Measurements from ENCODE around the gene C17orf50.

The C17orf50 gene

DNA sequence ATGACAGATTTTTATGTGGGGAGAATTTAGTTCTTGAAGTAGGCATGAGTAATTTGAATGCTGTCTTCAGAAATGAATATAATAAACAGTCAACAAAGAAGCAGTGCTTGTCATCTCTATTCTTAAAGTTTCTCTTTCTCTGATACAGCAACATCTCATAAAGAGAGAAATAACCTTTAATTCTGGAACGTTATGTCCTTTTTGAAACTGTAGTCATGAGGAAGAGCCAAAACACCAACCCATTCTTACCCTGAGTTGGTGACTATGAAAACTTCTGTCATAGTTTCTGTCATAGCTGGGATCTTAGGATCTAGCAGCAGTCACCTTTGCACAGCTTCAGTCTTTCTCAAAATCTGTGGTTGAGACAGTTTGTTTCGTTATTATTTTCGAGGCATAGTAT is 44.5 kb upstream of the C17orf50 start:
- no peak for ATAC-seq (ENCODE audit: low read depth)
- no peak for TF ChIP-seq CTCF (IDR thresholded peaks at IDR 0.05; ENCODE audit: poor library complexity, severe bottlenecking)
- Histone ChIP-seq H3K9me3 (ENCODE audit: severe bottlenecking) (no peaks in the 10 kb centered on the region), H3K27ac (ENCODE audit: poor library complexity, severe bottlenecking) (no peak overlapping the region), H3K27me3 (ENCODE audit: insufficient read depth, poor library complexity, severe bottlenecking) (no peaks in the 10 kb centered on the region), H3K36me3 (ENCODE audit: low read depth) (peaks cover 87% of the 10 kb centered on the region), H3K4me3 (ENCODE audit: severe bottlenecking) (no peak overlapping the region), H3K4me1 (ENCODE audit: insufficient read depth, poor library complexity, severe bottlenecking) (no peaks in the 10 kb centered on the region)
- DNase-seq (ENCODE audit: low spot score): no peak

GRCh38 chr17:35716897-35717465 is 43.7 kb upstream of the C17orf50 start:
- no peak for TF ChIP-seq CTCF (IDR thresholded peaks at IDR 0.05; ENCODE audit: poor library complexity, severe bottlenecking)
- ATAC-seq (ENCODE audit: low read depth) (no peak), DNase-seq (ENCODE audit: low spot score) (no peak)
- no peak overlapping the region for H3K4me3 ChIP-seq (ENCODE audit: severe bottlenecking)
- H3K27me3 ChIP-seq (ENCODE audit: insufficient read depth, poor library complexity, severe bottlenecking): no peaks in the 10 kb centered on the region
- H3K9me3 ChIP-seq (ENCODE audit: severe bottlenecking): no peaks in the 10 kb centered on the region
- H3K27ac ChIP-seq (ENCODE audit: poor library complexity, severe bottlenecking): no peak overlapping the region
- no peaks in the 10 kb centered on the region for H3K4me1 ChIP-seq (ENCODE audit: insufficient read depth, poor library complexity, severe bottlenecking)
- peaks cover 89% of the 10 kb centered on the region for H3K36me3 ChIP-seq (ENCODE audit: low read depth)

DNA sequence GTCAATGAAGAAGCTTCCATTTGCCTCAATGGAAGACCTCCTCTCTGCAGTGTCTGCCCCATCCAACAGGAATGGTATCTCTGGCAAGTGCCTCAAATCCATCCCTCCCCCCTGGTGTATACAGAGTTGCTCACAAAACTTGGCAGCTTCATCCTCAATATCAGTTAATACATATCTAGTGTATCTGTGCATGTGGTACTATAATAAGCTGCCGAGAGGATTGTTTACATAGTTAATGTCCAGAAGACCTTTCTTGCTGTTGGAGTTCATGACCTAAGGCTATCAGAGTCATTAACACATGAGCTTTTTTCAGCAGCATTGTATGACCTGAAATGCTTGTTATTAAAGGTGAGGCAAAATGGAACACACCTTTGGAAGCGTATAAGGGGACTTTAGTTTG is 43.2 kb upstream of the C17orf50 start:
- DNase-seq (ENCODE audit: low spot score) (no peak), ATAC-seq (ENCODE audit: low read depth) (no peak)
- H3K36me3 ChIP-seq (ENCODE audit: low read depth): peaks cover 89% of the 10 kb centered on the region
- no peak for TF ChIP-seq CTCF (IDR thresholded peaks at IDR 0.05; ENCODE audit: poor library complexity, severe bottlenecking)
- no peaks in the 10 kb centered on the region for H3K4me1 ChIP-seq (ENCODE audit: insufficient read depth, poor library complexity, severe bottlenecking)
- H3K4me3 ChIP-seq (ENCODE audit: severe bottlenecking): no peak overlapping the region
- no peak overlapping the region for H3K27ac ChIP-seq (ENCODE audit: poor library complexity, severe bottlenecking)
- H3K27me3 ChIP-seq (ENCODE audit: insufficient read depth, poor library complexity, severe bottlenecking): no peaks in the 10 kb centered on the region
- H3K9me3 ChIP-seq (ENCODE audit: severe bottlenecking): no peaks in the 10 kb centered on the region

- no peak for DNase-seq (ENCODE audit: low spot score)
- no peak overlapping the region for H3K27ac ChIP-seq (ENCODE audit: poor library complexity, severe bottlenecking)
- no peaks in the 10 kb centered on the region for H3K9me3 ChIP-seq (ENCODE audit: severe bottlenecking)
- H3K36me3 ChIP-seq (ENCODE audit: low read depth): peaks cover 62% of the 10 kb centered on the region
- TF ChIP-seq CTCF (IDR thresholded peaks at IDR 0.05; ENCODE audit: poor library complexity, severe bottlenecking): no peak
- no peak for ATAC-seq (ENCODE audit: low read depth)
- no peaks in the 10 kb centered on the region for H3K27me3 ChIP-seq (ENCODE audit: insufficient read depth, poor library complexity, severe bottlenecking)
- no peaks in the 10 kb centered on the region for H3K4me1 ChIP-seq (ENCODE audit: insufficient read depth, poor library complexity, severe bottlenecking)
- H3K4me3 ChIP-seq (ENCODE audit: severe bottlenecking): no peak overlapping the region
Measured at GRCh38 chr17:35723735-35724134, 37.0 kb upstream of the C17orf50 start.

- Histone ChIP-seq H3K27me3 (ENCODE audit: insufficient read depth, poor library complexity, severe bottlenecking) (no peaks in the 10 kb centered on the region), H3K4me1 (ENCODE audit: insufficient read depth, poor library complexity, severe bottlenecking) (no peaks in the 10 kb centered on the region), H3K36me3 (ENCODE audit: low read depth) (peaks cover 48% of the 10 kb centered on the region), H3K9me3 (ENCODE audit: severe bottlenecking) (no peaks in the 10 kb centered on the region), H3K27ac (ENCODE audit: poor library complexity, severe bottlenecking) (no peak overlapping the region), H3K4me3 (ENCODE audit: severe bottlenecking) (no peak overlapping the region)
- no peak for TF ChIP-seq CTCF (IDR thresholded peaks at IDR 0.05; ENCODE audit: poor library complexity, severe bottlenecking)
- DNase-seq (ENCODE audit: low spot score) (no peak), ATAC-seq (ENCODE audit: low read depth) (no peak)
Measured at GRCh38 chr17:35725058-35725457, 35.6 kb upstream of the C17orf50 start.
